WTC11 (cell line): ENCODE data around the gene CSF2. TPM values are rescaled to one million over a fixed set of nuclear protein-coding genes. Genes with fewer than 3 reads are reported as not detected.

ENCODE experiments used
- ATAC-seq: fragments of 200-7000 bp; cut with Tn5 transposase; 2 replicates; pipeline ENCODE4 v1.10.0; 2021; ENCODE audit warnings: mild to moderate bottlenecking, moderate library complexity
- CTCF ChIA-PET: fragments of 300-600 bp; sonication (Branson Sonifier 250); formaldehyde crosslinking; loops from one replicate; lab custom pipeline; 2021; ENCODE audit warnings: antibody characterized with exemption; lab: Charles Lee
- POLR2A ChIA-PET: fragments of 350-600 bp; sonication (Branson Sonifier 250); formaldehyde crosslinking; loops from one replicate; lab custom pipeline; 2021; ENCODE audit warnings: antibody characterized with exemption; lab: Charles Lee
- DNase-seq: peaks from one replicate; pipeline ENCODE4 v3.0.0; 2021; ENCODE audit warnings: low spot score
- H3K27ac Mint-ChIP-seq: 2 replicates; pipeline ENCODE4 v1.8.0; 2021; ENCODE audit warnings: mixed read lengths
- H3K27me3 Mint-ChIP-seq: 2 replicates; pipeline ENCODE4 v1.8.0; 2021; ENCODE audit warnings: low read depth, mild to moderate bottlenecking, moderate library complexity, mixed read lengths
- H3K36me3 Mint-ChIP-seq: 2 replicates; pipeline ENCODE4 v1.8.0; 2021; ENCODE audit warnings: mixed read lengths
- H3K4me1 Mint-ChIP-seq: 2 replicates; pipeline ENCODE4 v1.8.0; 2022; ENCODE audit warnings: mixed read lengths
- H3K4me3 Mint-ChIP-seq: 2 replicates; pipeline ENCODE4 v1.8.0; 2021; ENCODE audit warnings: mild to moderate bottlenecking, moderate library complexity, mixed read lengths
- H3K9me3 Mint-ChIP-seq: 2 replicates; pipeline ENCODE4 v1.8.0; 2021; ENCODE audit warnings: mixed read lengths
- AR ChIP-seq: fragments of 250-450 bp; sonication (Bioruptor Pico); IDR thresholded peaks from 2 replicates; pipeline ENCODE4 v1.9.0; 2021; ENCODE audit warnings: mild to moderate bottlenecking
- CBFB ChIP-seq: sonication (generic); formaldehyde crosslinking; IDR thresholded peaks from 2 replicates; pipeline ENCODE4 v1.8.1; 2022; ENCODE audit warnings: mild to moderate bottlenecking, low read depth, missing genetic modification reagents
- CREB1 ChIP-seq: sonication (generic); formaldehyde crosslinking; IDR thresholded peaks from 2 replicates; pipeline ENCODE4 v1.8.0; 2023; ENCODE audit warnings: mild to moderate bottlenecking, missing genetic modification reagents
- CREM ChIP-seq: sonication (generic); formaldehyde crosslinking; IDR thresholded peaks from 2 replicates; pipeline ENCODE4 v1.8.1; 2022; ENCODE audit warnings: mild to moderate bottlenecking, missing genetic modification reagents, moderate library complexity
- EMX1 ChIP-seq: fragments of 250-450 bp; sonication (Bioruptor Pico); IDR thresholded peaks from 2 replicates; pipeline ENCODE4 v1.8.0; 2021; ENCODE audit warnings: mild to moderate bottlenecking
- HMGXB4 ChIP-seq: sonication (generic); formaldehyde crosslinking; IDR thresholded peaks from 2 replicates; pipeline ENCODE4 v1.8.1; 2023; ENCODE audit warnings: mild to moderate bottlenecking, moderate library complexity, missing genetic modification reagents
- MYBL2 ChIP-seq: sonication (generic); formaldehyde crosslinking; IDR thresholded peaks from 2 replicates; pipeline ENCODE4 v1.8.1; 2023; ENCODE audit warnings: mild to moderate bottlenecking, moderate library complexity, missing genetic modification reagents
- NFE2L1 ChIP-seq: sonication (generic); formaldehyde crosslinking; IDR thresholded peaks from 2 replicates; pipeline ENCODE4 v1.8.1; 2023; ENCODE audit warnings: missing genetic modification reagents
- OVOL2 ChIP-seq: fragments of 250-450 bp; sonication (Bioruptor Pico); IDR thresholded peaks from 2 replicates; pipeline ENCODE4 v1.9.0; 2021; ENCODE audit warnings: mild to moderate bottlenecking, borderline replicate concordance
- SOX15 ChIP-seq: fragments of 250-450 bp; sonication (Bioruptor Pico); IDR thresholded peaks from 2 replicates; pipeline ENCODE4 v1.9.0; 2021; ENCODE audit warnings: mild to moderate bottlenecking
- STAT6 ChIP-seq: sonication (generic); formaldehyde crosslinking; conservative IDR thresholded peaks from 2 replicates; pipeline ENCODE4 v1.8.1; 2023; ENCODE audit warnings: mild to moderate bottlenecking, low read depth, missing genetic modification reagents, moderate library complexity
- ZNF232 ChIP-seq: sonication (generic); formaldehyde crosslinking; IDR thresholded peaks from 2 replicates; pipeline ENCODE4 v1.8.0; 2022; ENCODE audit warnings: mild to moderate bottlenecking, missing genetic modification reagents
- total RNA-seq: library from RNA; stranded (reverse); gene quantifications from 3 replicates; pipeline ENCODE4 v1.2.3, GENCODE V29; 2021
- TF ChIP-seq, protein P1 (sequence below): sonication (generic); formaldehyde crosslinking; IDR thresholded peaks from 2 replicates; pipeline ENCODE4 v1.8.1; 2022; ENCODE audit warnings: mild to moderate bottlenecking, missing genetic modification reagents, moderate library complexity, borderline replicate concordance
- TF ChIP-seq, protein P2 (sequence below): sonication (generic); formaldehyde crosslinking; IDR thresholded peaks from 2 replicates; pipeline ENCODE4 v1.8.0; 2023; ENCODE audit warnings: mild to moderate bottlenecking, missing genetic modification reagents

Gene CSF2
- total RNA-seq, 1 experiment from 2014 or later, result not detected

DNA sequence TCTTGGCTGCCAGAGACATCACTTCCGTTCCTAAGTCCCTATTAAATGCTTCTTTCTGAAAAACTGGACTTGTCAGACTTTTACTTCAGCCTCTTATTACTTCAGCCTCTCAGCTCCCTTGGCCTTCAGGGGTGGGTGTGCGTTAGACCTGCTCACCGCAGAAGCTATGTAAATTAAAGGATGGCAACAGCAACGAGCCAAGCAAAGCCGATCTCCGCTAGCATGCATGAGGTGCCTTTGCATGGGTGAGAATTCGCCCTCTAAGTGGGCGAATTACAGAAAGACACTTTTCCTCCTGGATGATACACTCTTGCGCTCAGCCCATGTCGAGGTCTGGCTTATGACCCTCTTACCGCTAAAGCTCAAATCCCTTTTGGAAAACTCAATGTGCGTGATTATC, 24.0 kb upstream of the CSF2 start (continued):
- no peak for TF ChIP-seq OVOL2
- TF ChIP-seq, protein P1, sequence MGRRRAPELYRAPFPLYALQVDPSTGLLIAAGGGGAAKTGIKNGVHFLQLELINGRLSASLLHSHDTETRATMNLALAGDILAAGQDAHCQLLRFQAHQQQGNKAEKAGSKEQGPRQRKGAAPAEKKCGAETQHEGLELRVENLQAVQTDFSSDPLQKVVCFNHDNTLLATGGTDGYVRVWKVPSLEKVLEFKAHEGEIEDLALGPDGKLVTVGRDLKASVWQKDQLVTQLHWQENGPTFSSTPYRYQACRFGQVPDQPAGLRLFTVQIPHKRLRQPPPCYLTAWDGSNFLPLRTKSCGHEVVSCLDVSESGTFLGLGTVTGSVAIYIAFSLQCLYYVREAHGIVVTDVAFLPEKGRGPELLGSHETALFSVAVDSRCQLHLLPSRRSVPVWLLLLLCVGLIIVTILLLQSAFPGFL (CRISPR knock-in tag), result no peak

- no peak overlapping the region for H3K4me3 Mint-ChIP-seq
- DNase-seq, result no peak
- no peak for ATAC-seq
- ChIA-PET POLR2A (no interaction called here), CTCF (interaction anchor here (2.9 kb wide), 1 partner anchor 13 kb away, joined by 11 read pairs; no protein-coding TSS in a partner anchor)
- H3K27ac Mint-ChIP-seq, result no peak overlapping the region
- TF ChIP-seq MYBL2 (CRISPR knock-in tag) (no peak), AR (CRISPR knock-in tag) (no peak), EMX1 (CRISPR knock-in tag) (no peak), NFE2L1 (CRISPR knock-in tag) (no peak), CBFB (no peak), HMGXB4 (CRISPR knock-in tag) (no peak), CREB1 (CRISPR knock-in tag) (no peak), SOX15 (no peak), CREM (no peak), STAT6 (CRISPR knock-in tag) (no peak)
- H3K36me3 Mint-ChIP-seq, result no peaks in the 10 kb centered on the region
- H3K27me3 Mint-ChIP-seq, result no peaks in the 10 kb centered on the region
- no peaks in the 10 kb centered on the region for H3K9me3 Mint-ChIP-seq
- H3K4me1 Mint-ChIP-seq, result peaks cover 14% of the 10 kb centered on the region
Observed at GRCh38 chr5:132050136-132050535, 23.5 kb upstream of the CSF2 start.

DNA sequence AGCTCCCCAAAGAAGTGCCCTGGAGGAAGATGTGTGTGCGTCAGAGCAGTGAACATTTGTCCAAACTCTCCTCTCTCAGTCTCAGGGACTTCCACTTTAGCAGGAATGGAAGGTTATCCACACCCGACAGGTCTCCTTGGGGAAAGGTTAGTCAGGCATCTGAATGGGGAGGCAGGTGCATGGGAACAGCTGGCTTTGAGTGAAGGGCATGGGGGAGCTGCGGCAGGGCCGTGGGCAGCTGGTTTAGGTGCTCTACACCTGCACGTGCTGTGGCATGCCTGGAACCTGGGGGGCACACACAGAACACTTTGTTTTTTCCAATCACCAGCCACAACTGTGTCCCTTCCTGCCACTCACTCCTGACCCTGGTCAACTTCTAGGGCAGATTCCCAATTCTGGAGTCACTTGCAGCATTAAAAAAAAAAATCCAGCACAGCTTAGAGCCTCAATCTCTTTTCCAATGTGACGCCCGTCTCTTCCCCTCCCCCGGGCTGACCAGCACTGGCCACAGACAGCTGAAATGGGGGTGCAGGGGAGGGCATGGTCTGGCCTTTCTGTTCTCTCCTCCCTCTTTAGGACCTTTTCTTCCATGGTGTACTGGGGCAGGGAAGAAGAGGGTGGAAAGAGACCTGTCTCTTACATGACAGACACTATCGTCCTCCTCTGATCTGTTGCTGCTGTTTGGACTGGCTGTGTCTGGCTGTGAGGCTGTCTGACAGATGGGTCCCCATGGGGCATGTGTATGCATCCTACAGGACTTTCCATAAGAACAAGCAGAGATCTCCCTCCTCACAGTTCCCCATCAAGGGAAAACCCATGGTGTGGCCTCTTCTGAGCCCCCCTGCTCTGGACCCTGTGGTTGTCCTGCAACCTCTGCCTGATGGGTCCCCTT, 22.7 kb upstream of the CSF2 start:
- H3K27me3 Mint-ChIP-seq, result no peaks in the 10 kb centered on the region
- CTCF ChIA-PET, result interaction anchor here (2.9 kb wide), 1 partner anchor 12 kb away, joined by 11 read pairs; no protein-coding TSS in a partner anchor
- peaks cover 11% of the 10 kb centered on the region for H3K4me1 Mint-ChIP-seq
- no peaks in the 10 kb centered on the region for H3K36me3 Mint-ChIP-seq
- no peak overlapping the region for H3K4me3 Mint-ChIP-seq
- H3K27ac Mint-ChIP-seq, result no peak overlapping the region
- DNase-seq (no peak), ATAC-seq (no peak)
- POLR2A ChIA-PET, result interaction anchor here (0.5 kb wide), 1 partner anchor 38 kb away, joined by 3 read pairs; no protein-coding TSS in a partner anchor
- TF ChIP-seq, protein P2, sequence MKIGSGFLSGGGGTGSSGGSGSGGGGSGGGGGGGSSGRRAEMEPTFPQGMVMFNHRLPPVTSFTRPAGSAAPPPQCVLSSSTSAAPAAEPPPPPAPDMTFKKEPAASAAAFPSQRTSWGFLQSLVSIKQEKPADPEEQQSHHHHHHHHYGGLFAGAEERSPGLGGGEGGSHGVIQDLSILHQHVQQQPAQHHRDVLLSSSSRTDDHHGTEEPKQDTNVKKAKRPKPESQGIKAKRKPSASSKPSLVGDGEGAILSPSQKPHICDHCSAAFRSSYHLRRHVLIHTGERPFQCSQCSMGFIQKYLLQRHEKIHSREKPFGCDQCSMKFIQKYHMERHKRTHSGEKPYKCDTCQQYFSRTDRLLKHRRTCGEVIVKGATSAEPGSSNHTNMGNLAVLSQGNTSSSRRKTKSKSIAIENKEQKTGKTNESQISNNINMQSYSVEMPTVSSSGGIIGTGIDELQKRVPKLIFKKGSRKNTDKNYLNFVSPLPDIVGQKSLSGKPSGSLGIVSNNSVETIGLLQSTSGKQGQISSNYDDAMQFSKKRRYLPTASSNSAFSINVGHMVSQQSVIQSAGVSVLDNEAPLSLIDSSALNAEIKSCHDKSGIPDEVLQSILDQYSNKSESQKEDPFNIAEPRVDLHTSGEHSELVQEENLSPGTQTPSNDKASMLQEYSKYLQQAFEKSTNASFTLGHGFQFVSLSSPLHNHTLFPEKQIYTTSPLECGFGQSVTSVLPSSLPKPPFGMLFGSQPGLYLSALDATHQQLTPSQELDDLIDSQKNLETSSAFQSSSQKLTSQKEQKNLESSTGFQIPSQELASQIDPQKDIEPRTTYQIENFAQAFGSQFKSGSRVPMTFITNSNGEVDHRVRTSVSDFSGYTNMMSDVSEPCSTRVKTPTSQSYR, result no peak
- no peak for TF ChIP-seq ZNF232 (CRISPR knock-in tag)
- H3K9me3 Mint-ChIP-seq, result no peaks in the 10 kb centered on the region
